ENCODE data around the gene MORC2. TPM values are rescaled to one million over a fixed set of nuclear protein-coding genes. Genes with fewer than 3 reads are reported as not detected.

Gene MORC2
- total and polyA plus RNA-seq, 2 donors (not counting 1 experiment from before 2014, with no cell fraction given): 10.1 to 23.1 TPM

GRCh38 chr22:30985561-30986208 is 17.1 kb upstream of the MORC2 start:
- Histone ChIP-seq H3K4me1 (ENCODE audit: control insufficient read depth, extremely low read depth, insufficient read depth, low read length) (no peaks in the 10 kb centered on the region), H3K79me2 (ENCODE audit: control insufficient read depth, insufficient read depth, low read length) (no peaks in the 10 kb centered on the region), H3K4me3 (replicated peaks in 1 of 4; ENCODE audit: control extremely low read depth in 1 of 4, insufficient read depth in 1 of 4, low read depth in 3 of 4, low read length in 4 of 4) (no peak overlapping the region), H3K9ac (ENCODE audit: insufficient read depth, low read length) (no peak overlapping the region), H2AFZ (ENCODE audit: low read length) (no peak overlapping the region), H4K20me1 (ENCODE audit: control insufficient read depth, extremely low read depth, insufficient read depth, low read length) (no peaks in the 10 kb centered on the region), H3K36me3 (ENCODE audit: control insufficient read depth, insufficient read depth, low read length) (no peaks in the 10 kb centered on the region), H3K27ac (ENCODE audit: insufficient read depth, low read length) (no peak overlapping the region), H3K4me2 (ENCODE audit: extremely low read depth, insufficient read depth, low read length) (no peak overlapping the region), H3K9me3 (ENCODE audit: control insufficient read depth, insufficient read depth, low read depth, low read length) (no peaks in the 10 kb centered on the region), H3K27me3 (ENCODE audit: control insufficient read depth, insufficient read depth, low read length) (no peaks in the 10 kb centered on the region)
- TF ChIP-seq CTCF (conservative IDR thresholded peaks at IDR 0.05 in 1 of 2, IDR thresholded peaks at IDR 0.05 in 1 of 2; ENCODE audit: low read depth in 1 of 2, low read length in 2 of 2) (no peak), EZH2 (IDR thresholded peaks at IDR 0.05; ENCODE audit: low read length, missing control alignments) (no peak)
- no peak for DNase-seq (ENCODE audit: low read depth in 2 of 2)

- Histone ChIP-seq H3K36me3 (ENCODE audit: control insufficient read depth, insufficient read depth, low read length) (no peaks in the 10 kb centered on the region), H3K9me3 (ENCODE audit: control insufficient read depth, insufficient read depth, low read depth, low read length) (no peaks in the 10 kb centered on the region), H4K20me1 (ENCODE audit: control insufficient read depth, extremely low read depth, insufficient read depth, low read length) (no peaks in the 10 kb centered on the region), H3K4me1 (ENCODE audit: control insufficient read depth, extremely low read depth, insufficient read depth, low read length) (no peaks in the 10 kb centered on the region), H2AFZ (ENCODE audit: low read length) (no peak overlapping the region), H3K4me2 (ENCODE audit: extremely low read depth, insufficient read depth, low read length) (no peak overlapping the region), H3K79me2 (ENCODE audit: control insufficient read depth, insufficient read depth, low read length) (no peaks in the 10 kb centered on the region), H3K27ac (ENCODE audit: insufficient read depth, low read length) (no peak overlapping the region), H3K27me3 (ENCODE audit: control insufficient read depth, insufficient read depth, low read length) (no peaks in the 10 kb centered on the region), H3K9ac (ENCODE audit: insufficient read depth, low read length) (no peak overlapping the region), H3K4me3 (replicated peaks in 1 of 4; ENCODE audit: control extremely low read depth in 1 of 4, insufficient read depth in 1 of 4, low read depth in 3 of 4, low read length in 4 of 4) (no peak overlapping the region)
- DNase-seq (ENCODE audit: low read depth in 2 of 2): no peak
- no peak for TF ChIP-seq CTCF (conservative IDR thresholded peaks at IDR 0.05 in 1 of 2, IDR thresholded peaks at IDR 0.05 in 1 of 2; ENCODE audit: low read depth in 1 of 2, low read length in 2 of 2)
- TF ChIP-seq EZH2 (IDR thresholded peaks at IDR 0.05; ENCODE audit: low read length, missing control alignments): no peak
These were observed 15.7 kb upstream of the MORC2 start for GRCh38 chr22:30984317-30984716.

GRCh38 chr22:30982512-30982911 is 13.9 kb upstream of the MORC2 start:
- no peak for DNase-seq (ENCODE audit: low read depth in 2 of 2)
- Histone ChIP-seq H3K9ac (ENCODE audit: insufficient read depth, low read length) (no peak overlapping the region), H3K9me3 (ENCODE audit: control insufficient read depth, insufficient read depth, low read depth, low read length) (no peaks in the 10 kb centered on the region), H3K27ac (ENCODE audit: insufficient read depth, low read length) (no peak overlapping the region), H3K36me3 (ENCODE audit: control insufficient read depth, insufficient read depth, low read length) (no peaks in the 10 kb centered on the region), H3K4me1 (ENCODE audit: control insufficient read depth, extremely low read depth, insufficient read depth, low read length) (no peaks in the 10 kb centered on the region), H2AFZ (ENCODE audit: low read length) (no peak overlapping the region), H3K79me2 (ENCODE audit: control insufficient read depth, insufficient read depth, low read length) (no peaks in the 10 kb centered on the region), H3K4me3 (replicated peaks in 1 of 4; ENCODE audit: control extremely low read depth in 1 of 4, insufficient read depth in 1 of 4, low read depth in 3 of 4, low read length in 4 of 4) (no peak overlapping the region), H3K27me3 (ENCODE audit: control insufficient read depth, insufficient read depth, low read length) (no peaks in the 10 kb centered on the region), H3K4me2 (ENCODE audit: extremely low read depth, insufficient read depth, low read length) (no peak overlapping the region), H4K20me1 (ENCODE audit: control insufficient read depth, extremely low read depth, insufficient read depth, low read length) (no peaks in the 10 kb centered on the region)
- TF ChIP-seq CTCF (conservative IDR thresholded peaks at IDR 0.05 in 1 of 2, IDR thresholded peaks at IDR 0.05 in 1 of 2; ENCODE audit: low read depth in 1 of 2, low read length in 2 of 2) (no peak), EZH2 (IDR thresholded peaks at IDR 0.05; ENCODE audit: low read length, missing control alignments) (no peak)
